GM18951 (cell line): ENCODE data around the gene PRR11.

Source experiments
- POLR2A ChIP-seq: IDR thresholded peaks from 4 replicates; pipeline ENCODE4 v1.6.1; 2011; ENCODE audit warnings: mild to moderate bottlenecking; ENCODE audit not compliant: insufficient read length, insufficient read depth; ENCODE audit errors: extremely low read depth
- in situ Hi-C: fragments of 300-500 bp; cut with MboI; formaldehyde crosslinking; loops from one replicate; pipeline ENCODE4 v1.12.0; 2022; ENCODE audit warnings: low sequenced_read_pairs, mixed read lengths, inconsistent platforms; ENCODE audit not compliant: unreplicated experiment

Gene PRR11

GRCh38 chr17:59155439-59156177 lies at the start of gene PRR11:
PRR11 (plus strand) TSS chr17:59155746; CDS start chr17:59169753, 14,007 bp downstream.
- peak; percentile 41 for TF ChIP-seq POLR2A
- in situ Hi-C loops, result no loop called here

GRCh38 chr17:59105852-59106462 lies 49.6 kb upstream of the PRR11 start:
- in situ Hi-C loops, result no loop called here
- no peak for TF ChIP-seq POLR2A

- in situ Hi-C loops, result no loop called here
- peak; percentile 75 for TF ChIP-seq POLR2A
Observed at GRCh38 chr17:59106463-59107305, 48.9 kb upstream of the PRR11 start, which contains the start of gene TRIM37. TRIM37 (minus strand) TSS chr17:59106880; CDS start chr17:59106461, 419 bp downstream.

- TF ChIP-seq POLR2A, result no peak
- in situ Hi-C loops, result no loop called here
Observed at GRCh38 chr17:59107306-59107670, 48.3 kb upstream of the PRR11 start.

- no peak for TF ChIP-seq POLR2A
- in situ Hi-C loops, result no loop called here
Observed at GRCh38 chr17:59108400-59109102, 47.0 kb upstream of the PRR11 start.

- TF ChIP-seq POLR2A, result no peak
- in situ Hi-C loops, result no loop called here
Observed at GRCh38 chr17:59110973-59111372, 44.6 kb upstream of the PRR11 start.

- in situ Hi-C loops, result no loop called here
- no peak for TF ChIP-seq POLR2A
Observed at GRCh38 chr17:59111539-59111938, 44.0 kb upstream of the PRR11 start.

GRCh38 chr17:59115474-59115873 lies 40.1 kb upstream of the PRR11 start:
- TF ChIP-seq POLR2A, result no peak
- in situ Hi-C loops, result no loop called here

GRCh38 chr17:59121901-59122480 lies 33.6 kb upstream of the PRR11 start:
- TF ChIP-seq POLR2A, result no peak
- in situ Hi-C loops, result no loop called here

GRCh38 chr17:59124665-59125064 lies 30.9 kb upstream of the PRR11 start:
- no peak for TF ChIP-seq POLR2A
- in situ Hi-C loops, result no loop called here

GRCh38 chr17:59126809-59127417 lies 28.6 kb upstream of the PRR11 start:
- TF ChIP-seq POLR2A, result no peak
- in situ Hi-C loops, result no loop called here

- TF ChIP-seq POLR2A, result no peak
- in situ Hi-C loops, result no loop called here
Observed at GRCh38 chr17:59129814-59130213, 25.7 kb upstream of the PRR11 start.
